Measurements from ENCODE around the gene WDR18.

- TF ChIP-seq CTCF (IDR thresholded peaks at IDR 0.05; ENCODE audit: low read depth, low read length, missing input control) (no peak), FOXA1 (IDR thresholded peaks at IDR 0.05) (no peak), TAF1 (conservative IDR thresholded peaks at IDR 0.05) (no peak), MAX (IDR thresholded peaks at IDR 0.05) (no peak), GABPA (IDR thresholded peaks at IDR 0.05 in 1 of 2, conservative IDR thresholded peaks at IDR 0.05 in 1 of 2) (no peak), YY1 (IDR thresholded peaks at IDR 0.05) (no peak), REST (IDR thresholded peaks at IDR 0.05) (no peak), JUND (IDR thresholded peaks at IDR 0.05) (no peak), RXRA (IDR thresholded peaks at IDR 0.05) (no peak), ATF3 (IDR thresholded peaks at IDR 0.05) (no peak), RAD21 (IDR thresholded peaks at IDR 0.05) (no peak)
These were observed 29.3 kb upstream of the WDR18 start for GRCh38 chr19:954672-955494.
